GM23338 (cell line): ENCODE data around the gene C10orf90. TPM values are rescaled to one million over a fixed set of nuclear protein-coding genes. Genes with fewer than 3 reads are reported as not detected.

Experiments
- ATAC-seq: fragments of 200-7000 bp; cut with Tn5 transposase; 3 replicates; pipeline ENCODE4 v1.9.1; 2020
- DNase-seq: peaks from one replicate; pipeline ENCODE4 v3.0.0-alpha.2; 2015; ENCODE audit warnings: low spot score
- H2AFZ ChIP-seq: fragments of 200-600 bp; sonication (generic); 2 replicates; pipeline ENCODE4 v1.8.0; 2016; ENCODE audit warnings: antibody characterized with exemption, mild to moderate bottlenecking, moderate library complexity
- H3F3A ChIP-seq: fragments of 200-600 bp; sonication (generic); replicated peaks from 2 replicates; pipeline ENCODE4 v1.8.0; 2017; ENCODE audit warnings: antibody characterized with exemption, mixed run types, low read depth
- H3K27ac ChIP-seq: fragments of 200-600 bp; sonication (generic); 2 replicates; pipeline ENCODE4 v1.6.1; 2016; ENCODE audit warnings: low read depth
- H3K27me3 ChIP-seq: fragments of 200-600 bp; sonication (generic); 2 replicates; pipeline ENCODE4 v1.8.0; 2016; ENCODE audit warnings: mild to moderate bottlenecking, mixed run types, moderate library complexity; ENCODE audit not compliant: insufficient read depth
- H3K36me3 ChIP-seq: fragments of 200-600 bp; sonication (generic); 2 replicates; pipeline ENCODE4 v1.8.0; 2016; ENCODE audit warnings: mild to moderate bottlenecking; ENCODE audit not compliant: insufficient read depth
- H3K4me1 ChIP-seq: fragments of 200-600 bp; sonication (generic); 2 replicates; pipeline ENCODE4 v1.8.0; 2016; ENCODE audit warnings: mild to moderate bottlenecking, moderate library complexity; ENCODE audit not compliant: insufficient read depth
- H3K4me2 ChIP-seq: fragments of 200-600 bp; sonication (generic); 2 replicates; pipeline ENCODE4 v1.7.1; 2017; ENCODE audit warnings: mixed run types
- H3K4me3 ChIP-seq: fragments of 200-600 bp; sonication (generic); 2 replicates; pipeline ENCODE4 v1.6.1; 2016; ENCODE audit warnings: mixed run types
- H3K79me2 ChIP-seq: fragments of 200-600 bp; sonication (generic); replicated peaks from 2 replicates; pipeline ENCODE4 v1.8.0; 2017; ENCODE audit warnings: mild to moderate bottlenecking; ENCODE audit not compliant: insufficient read depth
- H3K9me2 ChIP-seq: fragments of 200-600 bp; sonication (generic); 2 replicates; pipeline ENCODE4 v1.8.0; 2017; ENCODE audit not compliant: insufficient read depth
- H4K20me1 ChIP-seq: fragments of 200-600 bp; sonication (generic); replicated peaks from 2 replicates; pipeline ENCODE4 v1.8.0; 2017; ENCODE audit warnings: mild to moderate bottlenecking; ENCODE audit not compliant: insufficient read depth
- H3K27ac Mint-ChIP-seq: 2 replicates; pipeline ENCODE4 v1.8.0; 2020; ENCODE audit warnings: inconsistent platforms, mild to moderate bottlenecking, moderate library complexity, mixed read lengths
- H3K27me3 Mint-ChIP-seq: 3 replicates; pipeline ENCODE4 v1.8.0; 2022; ENCODE audit warnings: low read depth, mild to moderate bottlenecking, moderate library complexity, mixed read lengths, inconsistent platforms; ENCODE audit not compliant: insufficient read depth, poor library complexity
- H3K36me3 Mint-ChIP-seq: 3 replicates; pipeline ENCODE4 v1.8.0; 2021; ENCODE audit warnings: low read depth, mild to moderate bottlenecking, inconsistent platforms, moderate library complexity, mixed read lengths
- H3K4me1 Mint-ChIP-seq: 3 replicates; pipeline ENCODE4 v1.8.0; 2020; ENCODE audit warnings: mild to moderate bottlenecking, inconsistent platforms, mixed read lengths
- H3K4me3 Mint-ChIP-seq: 3 replicates; pipeline ENCODE4 v1.8.0; 2021; ENCODE audit warnings: moderate library complexity, mild to moderate bottlenecking, inconsistent platforms, mixed read lengths
- H3K9me3 Mint-ChIP-seq: 3 replicates; pipeline ENCODE4 v1.8.0; 2020; ENCODE audit warnings: moderate library complexity, mild to moderate bottlenecking, inconsistent platforms, mixed read lengths
- CREB1 ChIP-seq: fragments of 250-450 bp; sonication (Bioruptor Pico); IDR thresholded peaks from 2 replicates; pipeline ENCODE4 v1.5.0; 2020; ENCODE audit warnings: low read depth, mild to moderate bottlenecking, moderate library complexity
- EZH2 ChIP-seq: fragments of 200-600 bp; sonication (generic); IDR thresholded peaks from one replicate; pipeline ENCODE4 v1.8.0; 2017; ENCODE audit warnings: antibody characterized with exemption, mild to moderate bottlenecking, low read depth; ENCODE audit not compliant: unreplicated experiment
- EZH2phosphoT487 ChIP-seq: fragments of 200-600 bp; sonication (generic); IDR thresholded peaks from one replicate; pipeline ENCODE4 v1.8.1; 2018; ENCODE audit warnings: antibody characterized with exemption; ENCODE audit not compliant: unreplicated experiment
- NANOG ChIP-seq: IDR thresholded peaks from 2 replicates; pipeline ENCODE4 v1.6.1; 2016; ENCODE audit warnings: antibody characterized with exemption, borderline replicate concordance
- POLR2AphosphoS5 ChIP-seq: IDR thresholded peaks from 2 replicates; pipeline ENCODE4 v1.6.1; 2016; ENCODE audit warnings: antibody characterized with exemption, low read depth
- ZNF114 ChIP-seq: fragments of 250-450 bp; sonication (Bioruptor Pico); IDR thresholded peaks from 2 replicates; pipeline ENCODE4 v1.5.0; 2020; ENCODE audit warnings: mild to moderate bottlenecking, moderate library complexity
- ZNF331 ChIP-seq: fragments of 250-450 bp; sonication (Bioruptor Pico); IDR thresholded peaks from 2 replicates; pipeline ENCODE4 v1.5.0; 2020; ENCODE audit warnings: low read depth, mild to moderate bottlenecking, moderate library complexity
- ZNF462 ChIP-seq: fragments of 250-450 bp; sonication (Bioruptor Pico); IDR thresholded peaks from 2 replicates; pipeline ENCODE4 v1.5.0; 2020; ENCODE audit warnings: mild to moderate bottlenecking, moderate library complexity
- polyA plus RNA-seq: library from polyadenylated mRNA; unstranded; fragments of >200 nt; fragmentation: Nextera tagmentation; extraction: Ambion mirVana; gene quantifications from 2 replicates; pipeline ENCODE4 v1.2.1, GENCODE V29; 2016
- total RNA-seq: library from RNA; depleted of rRNA; stranded (reverse); fragments of >200 nt; shearing (Covaris generic); gene quantifications from 2 replicates; pipeline ENCODE4 v1.2.3, GENCODE V29; 2014
- TF ChIP-seq, protein P1 (sequence below), 2 experiments: fragments of 200-600 bp in 1 of 2; sonication (generic) in 1 of 2; conservative IDR thresholded peaks; 2 replicates each; pipeline versions ENCODE4 v1.5.1 to v1.6.1; 2016 to 2017; ENCODE audit warnings: antibody characterized with exemption in 2 of 2, low read depth in 2 of 2, mild to moderate bottlenecking in 2 of 2, moderate library complexity in 1 of 2

The C10orf90 gene
- total and polyA plus RNA-seq, 2 experiments from 2014 or later, result 0.76 to 0.97 TPM

DNA sequence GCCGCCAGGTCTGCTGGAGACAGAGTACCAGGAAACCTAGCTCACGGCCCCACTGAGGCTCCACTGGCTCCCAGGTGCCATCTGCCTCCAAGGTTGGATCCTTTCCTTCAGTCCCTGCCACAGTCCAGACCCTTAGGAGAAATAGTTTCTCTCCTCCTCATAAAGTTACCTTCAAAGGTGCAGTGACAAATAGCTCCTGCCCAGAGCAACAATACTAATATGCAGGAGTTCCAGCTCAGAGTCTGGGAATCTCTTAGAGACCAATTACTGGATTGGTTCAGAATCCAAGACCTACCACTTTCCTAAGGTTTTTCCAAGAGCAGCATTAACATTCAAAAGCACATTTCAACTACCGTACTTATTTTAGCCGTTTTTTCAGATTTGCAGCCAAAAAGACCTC is 241.2 kb downstream of the C10orf90 start:
- Mint-ChIP-seq H3K27ac (no peak overlapping the region), H3K36me3 (peaks cover under 1% of the 10 kb centered on the region; the same call in 1 of the 3 replicates), H3K4me1 (peaks cover 10% of the 10 kb centered on the region; the same call in 2 of the 3 replicates), H3K27me3 (peaks cover 2% of the 10 kb centered on the region), H3K9me3 (peaks cover under 1% of the 10 kb centered on the region), H3K4me3 (no peak overlapping the region)
- H3K4me3 ChIP-seq, result no peak overlapping the region
- no peaks in the 10 kb centered on the region for H4K20me1 ChIP-seq
- ATAC-seq (no peak), DNase-seq (no peak)
- H3K27me3 ChIP-seq, result no peaks in the 10 kb centered on the region
- no peak overlapping the region for H3K4me2 ChIP-seq
- peaks cover 23% of the 10 kb centered on the region; the same call in 1 of the 2 replicates for H3K9me2 ChIP-seq
- H3K36me3 ChIP-seq, result no peaks in the 10 kb centered on the region
- H3F3A ChIP-seq, result no peaks in the 10 kb centered on the region
- no peak overlapping the region for H3K27ac ChIP-seq
- no peaks in the 10 kb centered on the region for H3K4me1 ChIP-seq
- TF ChIP-seq POLR2AphosphoS5, result no peak
- TF ChIP-seq EZH2phosphoT487, result no peak
- no peak for TF ChIP-seq CREB1 (CRISPR knock-in tag)
- no peak for TF ChIP-seq NANOG
- TF ChIP-seq ZNF462 (CRISPR knock-in tag), result no peak
- TF ChIP-seq, protein P1, sequence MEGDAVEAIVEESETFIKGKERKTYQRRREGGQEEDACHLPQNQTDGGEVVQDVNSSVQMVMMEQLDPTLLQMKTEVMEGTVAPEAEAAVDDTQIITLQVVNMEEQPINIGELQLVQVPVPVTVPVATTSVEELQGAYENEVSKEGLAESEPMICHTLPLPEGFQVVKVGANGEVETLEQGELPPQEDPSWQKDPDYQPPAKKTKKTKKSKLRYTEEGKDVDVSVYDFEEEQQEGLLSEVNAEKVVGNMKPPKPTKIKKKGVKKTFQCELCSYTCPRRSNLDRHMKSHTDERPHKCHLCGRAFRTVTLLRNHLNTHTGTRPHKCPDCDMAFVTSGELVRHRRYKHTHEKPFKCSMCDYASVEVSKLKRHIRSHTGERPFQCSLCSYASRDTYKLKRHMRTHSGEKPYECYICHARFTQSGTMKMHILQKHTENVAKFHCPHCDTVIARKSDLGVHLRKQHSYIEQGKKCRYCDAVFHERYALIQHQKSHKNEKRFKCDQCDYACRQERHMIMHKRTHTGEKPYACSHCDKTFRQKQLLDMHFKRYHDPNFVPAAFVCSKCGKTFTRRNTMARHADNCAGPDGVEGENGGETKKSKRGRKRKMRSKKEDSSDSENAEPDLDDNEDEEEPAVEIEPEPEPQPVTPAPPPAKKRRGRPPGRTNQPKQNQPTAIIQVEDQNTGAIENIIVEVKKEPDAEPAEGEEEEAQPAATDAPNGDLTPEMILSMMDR (conservative IDR thresholded peaks at IDR 0.05; ENCODE audit: low read depth in 2 of 2), result no peak
- TF ChIP-seq ZNF331, result no peak
- no peak for TF ChIP-seq EZH2
- no peak for TF ChIP-seq ZNF114 (CRISPR knock-in tag)
- no peak overlapping the region for H2AFZ ChIP-seq
- no peaks in the 10 kb centered on the region for H3K79me2 ChIP-seq
